ENCODE measurements around the gene LIN7C.
A peak's percentile ranks its signal among the peaks of the same experiment; 100 is the strongest.

Gene LIN7C

DNA sequence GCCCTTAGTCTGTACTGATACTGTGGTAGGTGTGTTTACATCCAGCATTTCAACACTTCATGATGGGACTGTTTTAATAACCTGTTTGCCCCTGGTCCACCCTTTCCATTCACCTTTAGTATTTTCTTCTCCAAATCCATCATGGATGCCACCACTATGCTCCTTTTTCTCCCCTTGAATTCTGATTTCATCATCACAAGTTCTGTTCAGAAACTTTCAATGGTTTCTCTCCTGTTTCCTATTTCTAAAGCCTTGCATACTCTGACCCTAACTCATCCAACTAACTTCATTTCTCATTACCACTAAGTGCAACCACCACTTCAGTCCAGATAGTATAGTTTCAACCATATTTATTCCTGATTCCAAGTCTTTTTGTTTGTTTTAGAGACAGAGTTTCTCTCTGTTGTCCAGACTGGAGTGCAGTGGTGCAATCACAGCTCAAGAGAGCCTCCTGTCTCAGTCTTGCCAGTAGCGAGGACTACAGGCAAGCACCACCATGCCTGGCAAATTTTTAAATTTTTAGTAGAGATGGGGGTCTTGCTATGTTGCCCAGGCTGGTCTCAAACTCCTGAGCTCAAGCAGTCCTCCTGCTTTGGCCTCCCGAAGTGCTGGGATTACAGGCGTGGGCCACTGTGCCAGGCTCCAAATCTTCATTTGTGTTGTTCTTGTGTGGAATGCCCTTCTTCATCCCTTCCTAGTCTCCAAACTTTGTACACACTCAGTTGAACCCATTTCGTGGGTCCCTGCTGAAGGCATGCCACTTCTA, 1.2 kb upstream of the LIN7C start:
- DNase-seq = no peak

DNA sequence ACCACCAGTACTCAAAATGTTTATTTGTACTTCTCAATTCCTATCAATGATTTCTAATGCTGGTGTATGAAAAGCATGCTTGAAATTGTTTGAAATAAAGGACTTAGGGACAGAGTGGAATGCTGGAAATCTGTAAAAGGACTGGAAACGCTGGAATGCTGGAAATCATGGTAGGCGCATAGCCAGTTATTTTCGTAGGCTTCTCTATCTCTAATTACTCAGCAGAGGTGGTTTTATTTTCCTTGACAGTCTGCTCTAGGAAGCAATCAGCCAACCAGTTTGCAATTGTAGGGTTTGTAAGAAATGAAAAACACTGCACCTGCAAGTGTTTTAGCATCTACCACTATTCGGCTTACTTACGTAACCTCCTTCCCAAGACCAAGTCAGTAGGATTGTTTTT, 788 bp downstream of the LIN7C start:
- no peak for DNase-seq

DNA sequence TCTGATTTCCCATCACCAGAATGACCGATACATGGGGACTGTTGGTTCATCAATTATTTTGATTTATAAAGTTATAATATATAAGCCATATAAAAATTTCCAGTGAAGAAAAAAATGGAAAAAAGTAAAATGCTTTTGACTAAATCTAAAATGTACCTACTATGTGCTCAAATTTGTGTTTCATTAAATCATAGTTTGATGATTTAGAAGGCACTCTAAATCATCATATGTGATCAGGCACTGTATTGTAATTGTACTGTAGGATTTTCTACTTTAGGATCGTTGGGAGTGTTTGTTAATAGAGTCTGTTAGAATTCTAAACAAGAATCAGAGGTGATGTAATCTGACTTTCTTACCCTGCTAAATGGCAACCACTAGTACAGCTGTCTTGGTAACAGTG, 2.4 kb downstream of the LIN7C start:
- DNase-seq = no peak

DNA sequence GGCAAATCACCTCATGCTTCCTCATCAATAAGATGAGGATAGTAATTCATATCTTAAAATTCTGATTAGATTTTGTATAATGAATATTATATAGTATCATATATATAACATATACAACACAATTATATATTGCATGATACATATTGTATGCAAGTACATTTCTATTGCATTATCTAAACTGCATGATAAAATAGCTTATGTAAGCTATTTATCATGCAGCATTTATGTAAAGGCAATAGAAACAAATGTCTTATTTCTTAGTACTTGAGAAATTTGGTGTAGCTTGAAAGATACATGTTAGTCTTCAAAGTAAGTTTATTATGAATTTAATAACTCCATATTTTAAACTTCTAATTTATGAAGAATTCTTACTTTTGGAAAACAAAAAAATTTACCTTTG, 5.5 kb downstream of the LIN7C start:
- no peak for DNase-seq

DNA sequence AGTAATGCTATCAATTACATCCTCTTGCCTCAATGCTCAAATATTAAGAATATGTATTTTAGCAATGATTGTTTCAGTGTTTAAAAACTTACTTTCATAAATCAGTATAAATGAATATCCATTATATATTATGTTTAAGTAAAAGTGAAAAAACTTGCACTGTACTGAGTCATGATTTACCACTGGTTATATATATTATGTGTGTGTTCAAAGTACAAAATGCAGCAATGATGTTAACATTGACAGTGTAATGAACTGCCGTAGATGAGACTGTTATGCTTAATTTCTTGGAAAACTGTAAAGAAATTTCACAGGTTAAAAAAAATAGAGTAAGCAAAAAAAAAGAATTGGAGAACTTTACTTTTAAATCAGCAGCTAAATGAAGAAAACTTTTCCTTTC, 8.7 kb downstream of the LIN7C start:
- DNase-seq = no peak

DNA sequence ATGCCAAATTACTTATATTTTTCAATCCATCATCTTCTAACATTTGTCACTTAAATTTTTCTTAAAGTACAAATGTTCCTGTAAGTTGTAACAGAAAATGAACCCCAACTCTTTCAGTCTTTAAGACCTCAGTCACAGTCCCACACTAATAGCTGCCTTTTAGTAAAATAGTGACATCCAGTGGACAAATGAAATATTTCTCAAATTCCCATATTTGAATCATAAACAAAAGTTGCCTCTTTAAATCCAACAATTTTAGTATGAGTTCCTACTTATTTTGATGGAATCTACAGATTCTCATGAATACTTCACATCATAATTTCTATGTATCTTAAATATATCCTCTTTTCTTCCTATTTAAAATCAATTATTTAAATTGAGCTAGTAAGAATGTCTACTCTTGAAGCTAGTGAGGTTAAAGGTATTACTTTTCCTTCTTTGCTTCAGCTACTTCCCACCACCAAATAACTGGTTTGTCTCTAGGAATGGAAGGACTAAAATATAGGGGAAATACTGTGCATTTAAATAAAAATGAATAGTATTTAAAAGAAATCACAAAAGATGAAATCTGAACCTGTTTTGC, 9.2 kb downstream of the LIN7C start:
- peak; percentile 18 for DNase-seq

DNA sequence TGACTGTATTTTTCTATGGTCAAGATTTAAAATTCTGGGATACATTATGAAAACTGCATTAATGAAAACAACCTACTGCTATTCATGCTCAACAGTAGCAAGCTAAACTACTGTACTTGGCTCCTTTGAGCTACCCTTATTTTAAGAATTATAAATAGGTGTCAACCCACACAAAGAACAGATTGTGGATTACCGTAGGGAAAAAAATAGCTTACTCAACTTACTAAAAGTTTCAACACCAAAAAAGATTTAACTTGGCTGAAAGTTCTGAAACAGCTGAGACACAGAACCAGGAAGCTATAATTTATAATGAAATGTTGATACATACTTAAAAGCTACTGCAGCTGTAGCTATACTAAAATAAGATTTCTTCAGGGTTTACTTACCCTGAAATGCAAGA, 10.1 kb downstream of the LIN7C start:
- no peak for DNase-seq

DNA sequence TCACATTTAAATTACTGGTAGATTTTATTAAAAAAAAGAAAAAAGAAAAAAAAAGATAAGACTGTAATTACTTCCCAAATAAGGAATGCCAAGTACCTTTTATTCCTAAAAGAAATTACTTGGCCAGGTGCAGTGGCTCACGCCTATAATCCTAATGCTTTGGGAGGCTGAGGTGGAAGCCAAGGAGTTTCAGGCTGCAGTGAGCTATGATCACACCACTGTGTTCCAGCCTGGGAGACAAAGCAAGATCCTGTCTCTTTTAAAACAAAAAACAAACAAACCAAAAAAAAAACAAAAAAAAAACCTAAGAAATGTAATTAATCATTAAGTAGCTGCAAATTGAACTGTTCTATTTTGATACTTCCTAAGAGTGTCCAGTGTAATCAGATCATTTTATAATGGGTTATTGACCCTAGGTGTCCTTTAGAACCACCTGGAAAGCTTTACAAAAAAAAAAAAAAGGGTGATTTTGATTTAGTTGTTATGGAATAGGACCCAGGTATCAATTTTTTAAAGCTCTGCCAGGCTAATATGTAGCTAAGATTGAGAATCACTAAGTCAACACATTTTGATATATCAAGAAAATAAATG, 10.8 kb downstream of the LIN7C start:
- DNase-seq = no peak

DNA sequence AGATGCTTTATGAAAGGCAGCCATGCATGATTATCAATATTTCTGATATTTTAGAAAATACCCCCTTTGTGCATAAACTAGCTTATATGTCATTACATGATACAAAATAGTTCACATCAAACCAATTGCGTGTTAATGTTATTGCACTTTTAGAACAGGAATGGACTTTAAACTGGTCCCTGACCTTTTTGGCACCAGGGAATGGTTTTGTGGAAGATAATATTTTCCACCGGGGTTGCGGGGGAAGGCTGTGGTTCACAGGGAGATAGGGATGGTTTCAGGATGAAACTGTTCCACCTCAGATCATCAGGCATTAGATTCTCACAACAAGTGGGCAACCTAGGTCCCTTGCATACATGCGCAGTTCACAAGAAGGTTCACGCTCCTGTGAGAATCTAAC, 17.5 kb downstream of the LIN7C start:
- no peak for DNase-seq

DNA sequence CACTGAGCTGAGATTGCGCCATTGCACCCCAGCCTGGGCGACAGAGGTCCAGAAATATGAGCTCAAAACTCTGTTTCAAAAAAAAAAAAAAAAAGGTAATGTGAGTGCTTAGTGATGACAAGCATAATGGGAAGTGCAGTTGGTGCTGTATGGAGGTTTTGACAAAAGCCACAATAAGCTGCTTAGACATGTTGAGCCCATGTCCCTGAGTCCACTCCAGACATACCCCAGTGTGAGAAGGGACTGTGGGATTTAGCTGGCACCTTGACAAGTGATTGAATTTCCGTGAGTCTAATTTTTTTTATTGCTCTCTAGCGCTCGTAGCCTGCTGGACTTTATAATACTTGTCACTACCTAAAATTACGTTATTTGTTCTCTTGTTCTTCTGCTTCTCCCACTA, 18.9 kb downstream of the LIN7C start:
- no peak for DNase-seq

DNA sequence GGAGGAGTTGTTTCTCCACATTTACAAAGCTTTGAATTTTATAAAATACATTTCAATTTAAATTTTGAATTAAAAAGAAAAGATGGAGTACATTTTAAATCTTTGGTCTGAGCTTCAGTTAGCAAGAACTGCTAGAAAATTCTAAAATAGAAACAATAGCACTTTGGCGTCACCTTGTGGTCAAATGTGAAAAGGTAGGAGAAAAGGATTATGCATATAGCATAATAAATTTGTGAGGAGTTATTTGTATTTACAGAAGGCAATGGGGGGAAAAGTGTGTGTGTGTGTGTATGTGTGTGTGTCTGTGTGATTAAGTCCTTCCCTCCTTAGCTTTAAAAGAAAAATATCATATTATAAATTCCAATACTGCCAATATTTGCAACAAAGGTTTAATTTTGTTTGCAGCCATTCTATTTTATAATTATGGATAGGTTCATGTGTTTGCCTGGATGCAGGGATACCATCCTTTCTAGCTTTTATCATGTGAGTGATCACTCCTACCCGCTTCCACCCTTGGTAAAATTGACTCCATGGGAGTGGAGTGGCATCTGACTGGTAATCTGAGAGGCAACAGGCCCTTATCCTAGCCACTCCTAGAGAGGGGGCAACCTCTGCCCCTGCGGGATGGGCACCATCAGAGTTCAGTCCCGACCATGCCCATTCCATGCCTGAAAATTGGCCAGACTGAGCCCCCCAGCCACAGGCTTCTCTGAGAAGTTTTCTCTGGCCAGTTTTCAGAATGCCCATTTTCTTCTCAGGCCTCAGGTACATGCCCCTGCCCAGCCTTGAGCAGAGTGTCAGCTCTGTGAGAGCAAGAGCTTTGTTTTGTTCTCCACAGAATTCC, 20.4 kb downstream of the LIN7C start:
- DNase-seq = peak; percentile 69

DNA sequence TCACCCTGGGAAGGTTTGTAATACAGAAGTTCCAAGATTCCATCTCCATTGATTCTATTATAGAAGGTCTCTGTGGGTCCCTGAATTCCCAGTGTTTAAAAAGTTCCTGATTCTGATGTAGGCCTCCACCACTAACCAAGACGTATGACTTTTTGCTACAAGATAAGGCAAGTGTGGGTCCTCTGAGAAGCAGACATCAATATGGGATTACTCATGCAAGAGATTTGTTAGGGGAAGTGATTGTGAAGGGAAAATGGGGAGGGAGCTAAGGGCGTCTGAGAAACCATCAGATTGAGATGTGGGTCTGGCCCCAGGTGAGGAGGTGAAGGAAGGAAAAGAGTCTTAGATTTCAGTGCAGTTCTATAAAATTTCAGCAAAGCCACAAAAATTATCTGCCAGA, 23.8 kb downstream of the LIN7C start:
- DNase-seq = no peak

DNA sequence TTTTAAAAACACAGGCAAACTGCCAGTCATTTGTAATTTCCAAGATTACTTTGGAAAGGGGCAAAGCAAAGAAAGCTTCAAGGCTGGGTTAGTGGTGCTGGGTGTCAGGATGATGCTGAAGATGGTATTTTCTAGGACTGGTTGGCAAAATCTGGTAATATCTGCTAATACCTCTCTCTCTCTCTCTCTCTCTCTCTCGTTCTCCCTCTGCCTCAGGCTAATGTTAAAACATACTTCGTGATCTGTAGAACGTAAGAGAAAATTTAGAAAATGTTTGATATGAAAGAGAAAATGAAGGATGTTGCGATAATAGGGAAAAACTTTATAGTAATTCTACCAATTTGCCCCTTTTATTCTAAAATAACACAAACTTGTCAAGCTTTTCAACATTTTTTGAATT, 24.6 kb downstream of the LIN7C start:
- no peak for DNase-seq

DNA sequence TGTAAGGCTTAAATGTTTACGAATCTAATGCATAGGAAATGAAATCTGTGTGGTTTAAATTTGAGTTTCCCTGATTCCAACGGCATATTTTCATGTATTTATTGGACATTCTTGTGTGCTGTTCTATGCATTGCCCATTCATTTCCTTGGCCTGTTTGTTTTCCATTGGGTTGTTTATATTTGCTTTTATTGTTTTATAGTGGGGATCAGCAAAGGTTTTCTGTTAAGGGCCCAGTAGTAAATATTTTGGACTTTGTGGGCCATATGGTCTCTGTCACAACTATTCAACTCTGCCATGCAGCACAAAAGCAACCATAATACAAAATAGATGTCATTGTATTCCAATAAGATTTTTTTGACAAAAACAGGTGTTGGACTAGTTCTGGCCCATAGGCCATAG, 28.7 kb downstream of the LIN7C start:
- DNase-seq = no peak

DNA sequence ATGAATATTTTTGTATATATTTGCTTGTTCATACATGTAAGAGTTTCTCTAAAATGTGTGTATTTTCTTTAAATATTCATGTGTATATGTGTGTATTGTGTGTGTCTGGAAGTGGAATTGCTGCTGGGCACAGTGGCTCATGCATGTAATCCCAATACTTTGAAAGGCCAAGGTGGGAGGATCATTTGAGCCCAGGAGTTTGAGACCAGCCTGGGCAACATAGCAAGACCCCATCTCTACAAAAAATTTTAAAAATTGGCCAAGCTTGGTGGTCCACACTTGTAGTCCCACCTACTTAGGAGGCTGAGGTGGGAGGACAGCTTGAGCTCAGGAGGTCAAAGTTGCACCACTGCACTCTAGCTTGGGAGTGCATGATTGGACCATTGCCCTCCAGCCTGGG, 29.3 kb downstream of the LIN7C start:
- no peak for DNase-seq

DNA sequence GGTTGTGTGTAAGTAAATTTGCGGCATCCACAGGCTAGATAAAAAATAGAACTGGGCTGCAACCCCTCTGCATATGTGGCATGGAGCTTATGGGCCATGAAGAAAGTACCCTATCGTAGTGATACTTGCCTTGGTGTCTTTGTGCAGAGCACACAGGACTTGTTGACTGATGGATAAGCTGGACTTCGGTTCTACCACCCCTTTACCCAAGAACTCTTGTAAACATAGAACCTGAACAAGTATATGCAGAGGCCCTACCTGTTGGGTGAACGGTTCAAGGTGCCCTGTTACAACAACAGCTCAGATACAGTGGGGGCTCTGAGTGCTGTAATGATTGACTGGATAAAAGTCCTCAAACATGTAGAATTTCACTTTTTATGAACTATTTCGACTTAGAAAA, 30.9 kb downstream of the LIN7C start:
- no peak for DNase-seq

DNA sequence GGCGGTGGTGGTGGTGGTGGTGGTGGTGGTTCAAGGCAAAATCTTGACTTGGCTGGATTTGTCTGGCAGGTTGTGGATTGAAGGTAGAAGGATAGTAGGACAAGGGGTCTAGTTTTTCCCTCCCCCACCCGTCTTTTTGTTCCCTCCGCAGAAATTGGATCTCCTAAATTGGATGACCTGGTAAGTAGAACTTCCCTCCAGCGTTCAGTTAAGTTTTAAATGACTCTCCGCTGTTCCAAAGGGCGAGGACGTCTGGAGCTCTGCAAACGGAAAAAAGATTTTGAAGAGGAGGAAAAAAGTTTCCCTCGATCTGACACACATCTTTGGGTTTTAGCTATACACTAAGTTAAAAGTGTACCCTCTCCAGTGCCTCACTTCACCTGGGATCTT, 33.6 kb downstream of the LIN7C start:
- no peak for DNase-seq

DNA sequence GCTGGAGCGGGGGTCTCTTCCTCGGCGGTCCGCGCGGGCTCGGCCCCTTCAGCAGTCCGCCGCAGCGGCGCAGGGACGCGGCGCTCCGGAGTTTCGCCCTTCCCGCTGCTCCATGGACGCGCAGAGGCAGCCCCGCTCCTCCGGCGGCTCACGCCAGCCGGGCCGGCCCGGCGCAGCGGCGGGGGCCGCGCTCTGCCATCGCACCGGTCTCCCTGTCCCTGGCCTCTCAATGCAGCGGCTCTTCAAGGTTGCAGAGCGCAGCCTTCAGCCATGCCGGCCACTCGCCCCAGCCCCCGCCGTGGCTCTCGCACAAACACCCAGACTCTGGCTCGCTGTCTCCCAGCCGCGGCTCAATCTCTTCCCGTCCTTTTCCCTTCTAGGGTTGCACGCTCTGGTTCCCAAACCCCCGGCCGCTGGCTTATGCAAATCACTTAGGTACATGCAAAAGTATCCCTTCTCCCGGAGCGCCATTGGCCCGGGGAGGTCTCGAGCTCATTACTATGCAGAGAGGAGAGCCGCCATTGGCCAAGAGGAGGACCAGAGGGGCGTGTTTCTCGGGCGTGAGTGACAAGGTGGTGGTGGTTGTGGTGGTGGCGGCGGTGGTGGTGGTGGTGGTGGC, 34.1 kb downstream of the LIN7C start, which contains the start of gene LGR4:
Gene LGR4 (minus strand): TSS at position 393 of the 619 bp plus-strand sequence. CDS start 488 bp downstream, outside the sequence.
- DNase-seq = peak; percentile 77

DNA sequence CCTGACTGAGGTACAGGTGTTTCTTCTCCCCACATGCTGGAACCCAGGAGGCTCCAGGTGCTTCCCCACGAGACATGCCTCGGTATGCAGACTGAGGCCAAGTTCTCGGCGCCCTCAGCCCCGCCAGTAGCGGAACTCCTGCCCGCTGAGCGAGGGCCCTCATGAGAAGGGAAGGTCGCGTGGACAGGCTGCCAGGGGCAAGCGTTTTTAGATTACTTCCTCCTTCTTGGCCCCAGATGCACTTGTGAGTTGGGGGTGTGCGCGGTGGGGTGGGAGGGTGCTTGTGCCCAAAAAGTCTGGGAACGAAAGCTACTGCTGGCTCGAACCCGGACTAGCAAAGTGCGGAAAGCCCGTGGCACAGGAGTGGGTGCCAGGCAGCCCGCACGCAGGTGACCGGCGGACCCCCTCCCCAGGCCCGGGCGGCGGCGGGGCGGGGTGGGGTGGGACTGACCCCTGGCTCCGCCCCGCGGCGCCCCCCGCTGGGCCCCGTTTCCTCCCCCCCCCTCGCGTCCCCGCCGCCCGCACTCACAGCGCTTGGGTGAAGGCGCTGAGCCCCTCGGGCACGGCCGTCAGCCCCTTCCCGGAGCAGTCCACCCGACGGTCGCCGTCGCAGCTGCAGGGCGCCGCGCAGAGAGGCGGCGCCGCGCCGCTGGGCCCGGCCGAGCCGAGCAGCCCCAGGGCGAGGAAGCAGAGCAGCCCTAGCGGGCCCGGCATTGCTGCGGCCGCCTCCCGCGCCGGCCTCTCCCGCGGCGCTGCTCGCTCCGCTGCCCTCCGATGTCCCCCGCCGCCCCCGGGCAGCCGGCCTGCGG, 34.8 kb downstream of the LIN7C start:
- DNase-seq = peak; percentile 15

DNA sequence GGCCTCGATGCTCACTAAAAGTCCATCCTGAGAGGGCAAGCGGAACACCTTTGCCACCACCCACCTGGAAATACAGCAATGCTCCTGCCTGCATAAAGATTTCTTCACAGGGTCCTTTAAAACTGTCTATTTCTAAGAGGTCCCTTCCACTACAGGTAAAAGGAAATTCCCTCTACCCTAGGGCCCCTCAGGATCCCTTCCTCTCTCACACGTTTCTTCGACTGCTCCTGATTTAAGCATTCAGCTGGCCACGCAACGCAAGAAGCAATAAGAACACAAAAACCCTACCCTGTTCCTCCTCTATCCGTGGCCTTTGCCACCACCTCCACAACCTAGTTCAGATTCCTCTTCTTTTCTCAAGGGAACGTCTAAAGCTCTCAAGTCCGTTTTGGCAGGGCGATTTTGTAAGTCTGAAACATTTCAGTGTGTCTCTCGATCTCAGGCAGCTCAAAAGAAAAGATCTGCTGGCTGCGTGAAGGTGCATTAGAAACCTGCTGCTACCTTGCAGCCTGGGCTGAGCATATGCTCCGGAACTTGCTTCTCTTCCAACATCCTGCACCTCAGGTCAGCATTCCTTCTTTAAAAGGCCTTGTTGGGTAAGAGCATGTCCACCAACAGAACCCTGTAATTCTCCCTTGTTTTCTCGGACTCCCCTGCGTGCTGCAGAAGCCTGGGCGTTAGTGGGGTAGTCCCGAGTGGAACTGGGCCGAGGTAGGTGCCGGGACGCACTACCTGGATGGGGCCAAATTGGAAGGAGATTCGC, 35.6 kb downstream of the LIN7C start:
- no peak for DNase-seq

DNA sequence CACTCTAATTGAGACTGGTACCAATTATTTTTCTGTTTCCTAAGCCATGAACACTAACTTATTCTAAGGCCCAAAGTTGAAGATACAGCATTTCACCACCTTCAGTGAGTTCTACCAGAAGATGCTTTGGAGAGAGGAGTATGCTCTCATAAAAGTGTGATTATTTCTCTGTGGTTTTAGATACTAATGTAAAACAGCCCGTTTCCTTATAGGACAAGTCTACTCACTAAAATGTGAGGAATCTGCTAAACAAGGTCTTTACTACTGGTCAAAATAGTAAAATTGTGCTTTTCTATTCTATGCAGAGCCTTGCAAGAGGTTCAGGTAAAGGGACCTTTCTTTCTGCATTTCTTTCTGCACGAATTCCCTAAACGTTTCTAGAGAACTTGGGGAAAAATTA, 36.4 kb downstream of the LIN7C start:
- no peak for DNase-seq

Measured in CD4-positive, alpha-beta T cell treated with Interleukin-10 for 1 hour (primary cell).